Mesendoderm (in vitro differentiated cells): ENCODE results near the gene SPANXD. TPM values are rescaled to one million over a fixed set of nuclear protein-coding genes. Genes with fewer than 3 reads are reported as not detected.
"Not testable (repeated sequence)": the region's sequence is repeated elsewhere in the genome, so short reads cannot be mapped to it uniquely, and the experiment has no call there.

Experiments
- DNase-seq: peaks from one replicate; pipeline ENCODE4 v3.0.0; 2013
- H2AK5ac ChIP-seq: 2 replicates; pipeline ENCODE4 v1.6.1; 2013; ENCODE audit warnings: low read length, inconsistent platforms
- H2BK120ac ChIP-seq: 2 replicates; pipeline ENCODE4 v1.6.1; 2013; ENCODE audit warnings: low read depth, mild to moderate bottlenecking, low read length, moderate library complexity, mixed read lengths
- H2BK15ac ChIP-seq: replicated peaks from 2 replicates; pipeline ENCODE4 v1.6.1; 2013; ENCODE audit warnings: low read depth, mild to moderate bottlenecking, moderate library complexity
- H2BK5ac ChIP-seq: 2 replicates; pipeline ENCODE4 v1.6.1; 2013; ENCODE audit warnings: low read length, inconsistent platforms
- H3K18ac ChIP-seq: 2 replicates; pipeline ENCODE4 v1.6.1; 2013; ENCODE audit warnings: mild to moderate bottlenecking, low read length, mixed read lengths
- H3K23ac ChIP-seq: one replicate; pipeline ENCODE4 v1.6.1; 2013; ENCODE audit warnings: low read length
- H3K27ac ChIP-seq: 2 replicates; pipeline ENCODE4 v1.5.1; 2013; ENCODE audit warnings: low read depth, mild to moderate bottlenecking, inconsistent platforms, low read length, moderate library complexity
- H3K27me3 ChIP-seq: 2 replicates; pipeline ENCODE4 v1.6.1; 2013; ENCODE audit warnings: low read length, control low read depth, mild to moderate bottlenecking, inconsistent platforms; ENCODE audit not compliant: insufficient read depth, poor library complexity
- H3K36me3 ChIP-seq: 2 replicates; pipeline ENCODE4 v1.6.1; 2013; ENCODE audit warnings: low read length, inconsistent platforms; ENCODE audit not compliant: control insufficient read depth, insufficient read depth
- H3K4ac ChIP-seq: one replicate; pipeline ENCODE4 v1.6.1; 2013; ENCODE audit warnings: low read depth, mild to moderate bottlenecking, low read length, moderate library complexity
- H3K4me1 ChIP-seq: 2 replicates; pipeline ENCODE4 v1.6.1; 2013; ENCODE audit warnings: low read depth, low read length, inconsistent platforms; ENCODE audit not compliant: control insufficient read depth
- H3K4me2 ChIP-seq: 2 replicates; pipeline ENCODE4 v1.6.1; 2013; ENCODE audit warnings: low read length
- H3K4me3 ChIP-seq: 2 replicates; pipeline ENCODE4 v1.5.1; 2013; ENCODE audit warnings: mild to moderate bottlenecking, low read length
- H3K56ac ChIP-seq: one replicate; pipeline ENCODE4 v1.6.1; 2013; ENCODE audit warnings: low read length
- H3K79me1 ChIP-seq: 2 replicates; pipeline ENCODE4 v1.6.1; 2013; ENCODE audit warnings: low read length, inconsistent platforms
- H3K79me2 ChIP-seq: 2 replicates; pipeline ENCODE4 v1.6.1; 2013; ENCODE audit warnings: mild to moderate bottlenecking, low read length; ENCODE audit not compliant: control insufficient read depth, insufficient read depth
- H3K9ac ChIP-seq: 2 replicates; pipeline ENCODE4 v1.6.1; 2013; ENCODE audit warnings: low read length, inconsistent platforms
- H4K5ac ChIP-seq: one replicate; pipeline ENCODE4 v1.6.1; 2013; ENCODE audit warnings: low read length
- H4K8ac ChIP-seq: one replicate; pipeline ENCODE4 v1.6.1; 2013; ENCODE audit warnings: low read depth, mild to moderate bottlenecking, control low read depth, low read length, moderate library complexity
- WGBS: extraction: QIAGEN DNeasy Blood & Tissue Kit; methylation state at CpG from one replicate; pipeline ENCODE4 v1.1.7; 2013; ENCODE audit warnings: low lambda C conversion rate, missing lambda C conversion rate; ENCODE audit not compliant: insufficient coverage; ENCODE audit errors: extremely low coverage; 5-methylcytosine and 5-hydroxymethylcytosine counted together
- polyA plus RNA-seq, 2 experiments: library from polyadenylated mRNA; stranded (reverse); fragments of 200-250 nt; gene quantifications; one replicate each; pipeline ENCODE4 v1.2.3, GENCODE V29; 2013

Gene SPANXD
- not detected for polyA plus RNA-seq (2013, experiment 1 of 2)
- polyA plus RNA-seq (2013, experiment 2 of 2): 0.07 TPM

- not testable (repeated sequence) for H4K5ac ChIP-seq, DNase-seq, H3K4ac ChIP-seq, H3K4me2 ChIP-seq, H2BK120ac ChIP-seq, H3K27me3 ChIP-seq, H3K4me3 ChIP-seq, H3K9ac ChIP-seq, H4K8ac ChIP-seq, H3K56ac ChIP-seq, H3K36me3 ChIP-seq, H2AK5ac ChIP-seq, H3K23ac ChIP-seq, H3K4me1 ChIP-seq, H2BK5ac ChIP-seq, H2BK15ac ChIP-seq, H3K79me1 ChIP-seq, H3K18ac ChIP-seq, H3K27ac ChIP-seq, H3K79me2 ChIP-seq
- no CpG with 5 or more reads among the region's 8 CpGs for WGBS
Observed at GRCh38 chrX:141698639-141699038, at the start of gene SPANXD. TSS of gene SPANXD (minus strand) at chrX:141698739. CDS start at chrX:141698405, 334 bp downstream.

GRCh38 chrX:141742666-141743065, 44.1 kb upstream of the SPANXD start:
- Histone ChIP-seq H3K79me2 (no peaks in the 10 kb centered on the region), H3K23ac (no peak overlapping the region), H2AK5ac (no peak overlapping the region), H3K36me3 (no peaks in the 10 kb centered on the region), H3K4me3 (no peak overlapping the region), H3K9ac (no peak overlapping the region), H4K8ac (no peak overlapping the region), H3K27me3 (no peaks in the 10 kb centered on the region), H3K4me2 (no peak overlapping the region), H2BK120ac (no peak overlapping the region), H3K27ac (no peak overlapping the region), H4K5ac (no peak overlapping the region), H3K18ac (no peak overlapping the region), H3K4ac (no peak overlapping the region), H3K79me1 (no peaks in the 10 kb centered on the region), H2BK15ac (no peak overlapping the region), H2BK5ac (no peak overlapping the region), H3K4me1 (no peaks in the 10 kb centered on the region), H3K56ac (no peak overlapping the region)
- WGBS: no CpG with 5 or more reads among the region's 3 CpGs
- DNase-seq: no peak

GRCh38 chrX:141736656-141737055, 38.1 kb upstream of the SPANXD start:
- Histone ChIP-seq H3K4ac (no peak overlapping the region), H3K4me3 (no peak overlapping the region), H2BK15ac (no peak overlapping the region), H3K18ac (no peak overlapping the region), H3K56ac (no peak overlapping the region), H3K27ac (no peak overlapping the region), H3K79me2 (no peaks in the 10 kb centered on the region), H4K5ac (no peak overlapping the region), H2AK5ac (no peak overlapping the region), H2BK5ac (no peak overlapping the region), H3K4me2 (no peak overlapping the region), H3K27me3 (no peaks in the 10 kb centered on the region), H2BK120ac (no peak overlapping the region), H3K9ac (no peak overlapping the region), H3K79me1 (no peaks in the 10 kb centered on the region), H3K4me1 (no peaks in the 10 kb centered on the region), H4K8ac (no peak overlapping the region), H3K23ac (no peak overlapping the region), H3K36me3 (no peaks in the 10 kb centered on the region)
- WGBS: 100% methylated on average over 1 of the region's 3 CpGs
- DNase-seq: no peak

- DNase-seq: no peak
- Histone ChIP-seq H2BK120ac (no peak overlapping the region), H3K27me3 (no peaks in the 10 kb centered on the region), H4K5ac (no peak overlapping the region), H4K8ac (no peak overlapping the region), H3K79me1 (no peaks in the 10 kb centered on the region), H2BK15ac (no peak overlapping the region), H2AK5ac (no peak overlapping the region), H3K4me2 (no peak overlapping the region), H3K4ac (no peak overlapping the region), H2BK5ac (no peak overlapping the region), H3K79me2 (no peaks in the 10 kb centered on the region), H3K9ac (no peak overlapping the region), H3K36me3 (no peaks in the 10 kb centered on the region), H3K18ac (no peak overlapping the region), H3K27ac (no peak overlapping the region), H3K56ac (no peak overlapping the region), H3K4me3 (no peak overlapping the region), H3K4me1 (no peaks in the 10 kb centered on the region), H3K23ac (no peak overlapping the region)
- no CpG with 5 or more reads among the region's 2 CpGs for WGBS
Observed at GRCh38 chrX:141733371-141733770, 34.8 kb upstream of the SPANXD start.

GRCh38 chrX:141732031-141732430, 33.5 kb upstream of the SPANXD start:
- WGBS: no CpG with 5 or more reads among the region's 2 CpGs
- no peak overlapping the region for H3K27ac ChIP-seq
- DNase-seq: no peak
- H3K4me2 ChIP-seq: no peak overlapping the region
- H3K23ac ChIP-seq: no peak overlapping the region
- no peaks in the 10 kb centered on the region for H3K4me1 ChIP-seq
- no peak overlapping the region for H3K4me3 ChIP-seq
- no peak overlapping the region for H4K8ac ChIP-seq
- no peak overlapping the region for H2BK120ac ChIP-seq
- no peak overlapping the region for H3K9ac ChIP-seq
- H3K79me2 ChIP-seq: no peaks in the 10 kb centered on the region
- no peak overlapping the region for H3K18ac ChIP-seq
- no peaks in the 10 kb centered on the region for H3K27me3 ChIP-seq
- H3K56ac ChIP-seq: no peak overlapping the region
- no peaks in the 10 kb centered on the region for H3K36me3 ChIP-seq
- H4K5ac ChIP-seq: no peak overlapping the region
- no peak overlapping the region for H2BK5ac ChIP-seq
- no peak overlapping the region for H2BK15ac ChIP-seq
- no peaks in the 10 kb centered on the region for H3K79me1 ChIP-seq
- no peak overlapping the region for H3K4ac ChIP-seq
- no peak overlapping the region for H2AK5ac ChIP-seq

GRCh38 chrX:141724186-141724585, 25.6 kb upstream of the SPANXD start:
- Histone ChIP-seq H2AK5ac (no peak overlapping the region), H3K27me3 (no peaks in the 10 kb centered on the region), H3K79me2 (no peaks in the 10 kb centered on the region), H3K4me1 (no peaks in the 10 kb centered on the region), H2BK120ac (no peak overlapping the region), H2BK15ac (no peak overlapping the region), H3K9ac (no peak overlapping the region), H4K8ac (no peak overlapping the region), H3K36me3 (no peaks in the 10 kb centered on the region), H2BK5ac (no peak overlapping the region), H3K27ac (no peak overlapping the region), H3K4me2 (no peak overlapping the region), H3K56ac (no peak overlapping the region), H3K4me3 (no peak overlapping the region), H4K5ac (no peak overlapping the region), H3K18ac (no peak overlapping the region), H3K4ac (no peak overlapping the region), H3K23ac (no peak overlapping the region), H3K79me1 (no peaks in the 10 kb centered on the region)
- WGBS: no CpG with 5 or more reads among the region's 3 CpGs
- DNase-seq: no peak
